GM18858 (cell line): ENCODE data around the gene PMPCB.
A peak's percentile ranks its signal among the peaks of the same experiment; 100 is the strongest.

Source experiments
- ATAC-seq: cut with Tn5 transposase; IDR thresholded peaks from one replicate; pipeline ENCODE4 v1.9.1; 2021; ENCODE audit not compliant: unreplicated experiment

Gene PMPCB

GRCh38 chr7:103325744-103326143 is 28.5 kb downstream of the PMPCB start:
- ATAC-seq, result no peak

- ATAC-seq, result no peak
Observed at GRCh38 chr7:103336761-103337160, 39.5 kb downstream of the PMPCB start.

DNA sequence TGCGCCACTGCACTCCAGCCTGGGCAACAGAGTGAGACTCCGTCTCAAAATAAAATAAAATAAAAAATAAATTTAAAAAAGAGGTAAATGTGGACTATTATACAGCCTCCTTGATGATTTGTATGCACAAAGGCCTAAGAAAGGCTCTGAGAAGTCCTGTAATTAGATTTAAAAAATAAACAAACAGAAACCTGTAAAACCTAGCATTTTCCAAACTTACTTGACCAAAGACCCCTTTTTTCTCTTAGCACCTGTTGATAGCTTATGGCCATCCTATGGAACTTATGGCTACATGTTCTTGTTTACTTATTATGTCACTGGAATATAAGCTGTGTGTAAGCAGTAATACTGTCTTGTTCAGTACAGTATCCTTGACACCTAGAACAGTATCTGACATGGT is 41.6 kb downstream of the PMPCB start:
- ATAC-seq, result no peak

GRCh38 chr7:103341466-103341865 is 44.2 kb downstream of the PMPCB start:
- ATAC-seq, result no peak

GRCh38 chr7:103343332-103343731 is 46.1 kb downstream of the PMPCB start:
- no peak for ATAC-seq

DNA sequence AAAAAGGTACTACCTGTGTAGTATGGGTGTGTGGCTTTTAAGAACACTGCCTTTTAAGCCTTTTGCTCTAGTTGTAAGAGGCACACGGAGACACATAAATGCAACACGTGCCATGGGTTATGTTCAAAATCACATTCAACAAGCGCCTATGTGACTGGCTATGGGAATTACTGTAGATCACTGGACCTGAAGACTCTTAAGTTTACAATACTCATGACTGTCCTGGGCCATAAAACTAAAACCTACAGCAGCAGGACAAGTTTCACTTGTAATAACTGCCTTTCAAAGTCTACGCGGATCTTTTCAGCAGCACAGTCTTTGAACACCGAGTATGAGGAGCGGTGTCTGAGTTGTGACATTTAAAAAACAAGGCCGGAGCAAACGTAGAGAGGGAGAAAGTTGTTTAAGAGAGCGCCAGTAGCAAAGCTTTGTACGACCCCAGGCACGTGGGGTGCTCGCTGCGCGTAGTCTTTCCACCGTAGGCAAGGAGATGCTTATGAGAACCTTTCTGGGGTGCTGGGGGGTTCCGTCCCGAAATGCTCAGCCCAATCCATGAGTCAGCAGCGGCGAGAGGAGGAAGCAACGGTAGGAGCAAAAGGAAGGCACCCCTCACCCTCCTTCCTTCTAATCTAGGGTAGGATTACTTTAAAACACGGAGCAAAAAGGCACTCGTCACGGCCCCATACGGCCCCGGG is 46.7 kb downstream of the PMPCB start:
- peak; percentile 1 for ATAC-seq

DNA sequence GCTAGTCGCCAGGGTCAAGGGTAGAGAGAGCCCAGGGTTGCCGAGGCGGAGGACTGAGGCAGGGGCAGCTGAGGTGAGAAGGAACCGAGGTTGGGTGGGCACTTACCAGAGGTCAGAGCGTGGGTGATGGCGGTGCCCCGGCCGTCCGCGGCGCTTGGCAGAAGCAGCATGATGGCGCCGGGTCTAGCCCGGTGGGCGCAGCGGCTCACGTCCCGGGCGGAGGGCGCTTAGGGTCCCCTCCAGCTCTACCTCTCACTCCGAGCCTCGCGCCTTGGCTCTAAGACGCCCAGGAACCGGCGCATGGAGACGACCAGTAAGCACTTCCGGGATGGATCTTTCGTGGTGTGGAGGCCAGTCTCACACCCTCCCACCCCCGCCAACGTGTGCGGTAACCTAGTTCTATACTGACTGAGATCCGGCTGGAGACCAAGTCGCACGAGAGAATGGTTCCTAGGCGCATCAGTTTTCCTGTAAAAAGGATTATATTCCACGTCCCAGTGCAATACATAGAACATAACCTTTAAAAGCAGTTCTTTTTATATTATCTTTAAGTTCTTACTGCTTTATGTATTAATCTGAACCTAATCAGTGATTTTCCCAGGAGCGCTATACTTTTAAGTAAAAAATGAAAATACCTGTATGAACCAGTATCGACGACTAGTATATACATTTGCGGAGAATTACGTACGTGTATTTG is 47.4 kb downstream of the PMPCB start, which contains the start of gene DNAJC2:
Gene DNAJC2 (minus strand): TSS at position 315 of the 697 bp plus-strand sequence. CDS start 145 bp downstream, at position 170.
- ATAC-seq, result peak; percentile 58

DNA sequence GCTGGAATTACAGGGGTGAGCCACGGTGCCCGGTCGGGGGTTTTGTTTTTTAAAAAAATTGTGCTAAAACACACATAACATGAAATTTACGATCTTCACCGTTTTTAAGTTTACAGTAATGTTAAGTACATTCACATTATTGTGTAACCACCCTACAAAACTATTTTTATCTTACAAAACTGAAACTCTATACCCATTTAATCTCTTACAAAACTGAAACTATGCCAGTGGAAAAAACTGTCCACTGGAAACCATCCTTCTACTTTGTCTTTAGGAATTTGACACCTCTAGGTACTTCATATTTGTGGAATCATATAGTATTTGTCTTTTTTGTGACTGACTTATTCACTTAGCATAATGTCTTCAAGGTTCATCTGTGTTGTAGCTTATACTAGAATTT is 49.2 kb downstream of the PMPCB start:
- ATAC-seq, result no peak

DNA sequence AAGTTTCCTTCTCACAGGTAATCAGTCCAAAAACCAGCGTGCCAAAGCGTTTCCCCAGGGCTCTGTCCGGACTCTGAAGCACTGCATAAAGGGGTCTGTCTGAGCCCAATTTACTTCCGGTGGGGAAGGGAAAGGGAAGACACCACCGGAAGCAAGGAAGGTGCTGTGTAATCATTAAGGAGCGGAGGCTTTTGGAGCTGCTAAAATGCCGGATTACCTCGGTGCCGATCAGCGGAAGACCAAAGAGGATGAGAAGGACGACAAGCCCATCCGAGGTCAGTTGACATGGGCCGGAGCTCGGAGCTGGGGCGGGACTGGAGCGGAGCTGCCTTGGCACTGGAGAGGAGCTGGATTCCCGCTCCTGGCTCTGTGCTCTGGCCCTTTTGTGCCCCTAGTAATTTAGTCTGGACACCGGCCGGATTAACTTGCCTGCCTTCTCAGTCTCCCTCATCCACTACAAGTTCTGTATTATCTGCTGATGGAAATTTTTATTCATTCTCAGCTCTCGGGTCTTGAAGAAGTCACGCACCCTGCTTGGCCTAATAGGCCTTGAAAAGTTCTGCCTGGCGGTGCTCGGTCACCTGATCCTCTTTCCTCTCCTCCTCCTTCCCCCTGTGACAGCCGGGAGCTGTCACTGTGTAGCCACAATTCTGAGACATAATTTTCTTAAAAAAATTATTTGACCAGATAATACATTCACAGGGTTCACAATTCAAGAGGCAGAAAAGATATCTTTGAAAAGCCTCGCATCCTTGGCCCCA is 50.5 kb downstream of the PMPCB start, which contains the start of gene PSMC2:
Gene PSMC2 (plus strand): TSS at position 137 of the 761 bp plus-strand sequence. CDS start 69 bp downstream, at position 206.
- ATAC-seq, result peak; percentile 61

DNA sequence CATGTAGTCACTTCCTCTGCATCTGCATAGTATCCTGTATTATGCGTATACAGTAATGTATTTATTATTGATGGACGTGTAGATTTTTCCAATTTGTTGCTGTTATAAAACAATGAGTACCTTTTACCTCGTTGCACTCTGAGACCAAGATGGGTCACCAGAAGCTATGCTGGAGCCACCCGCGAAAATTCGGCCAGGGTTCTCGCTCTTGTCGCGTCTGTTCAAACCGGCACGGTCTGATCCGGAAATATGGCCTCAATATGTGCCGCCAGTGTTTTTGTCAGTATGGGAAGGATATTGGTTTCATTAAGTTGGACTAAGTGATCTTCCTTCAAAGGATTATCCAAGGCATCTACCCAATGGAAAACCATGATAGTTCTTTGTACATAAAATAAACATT is 51.2 kb downstream of the PMPCB start:
- no peak for ATAC-seq

DNA sequence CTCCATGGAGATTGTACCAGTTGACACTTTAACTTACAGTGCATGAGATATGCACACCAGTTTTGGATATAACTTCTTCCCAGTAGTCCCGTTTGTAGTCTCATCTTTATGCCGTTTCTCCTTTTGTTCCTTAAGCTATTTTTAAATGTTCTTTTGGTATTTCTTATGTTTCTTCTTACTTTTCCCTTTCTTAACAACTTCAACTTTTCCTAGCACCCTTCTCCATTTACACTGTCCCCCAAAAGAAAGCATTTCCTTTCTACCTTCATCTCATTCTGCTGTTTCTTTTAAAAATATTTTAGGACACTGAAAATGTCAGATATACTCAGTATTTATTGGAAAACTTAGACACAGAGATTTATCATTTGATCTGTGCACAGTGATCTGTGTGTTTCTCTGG is 51.7 kb downstream of the PMPCB start:
- no peak for ATAC-seq

- no peak for ATAC-seq
Observed at GRCh38 chr7:103349805-103350204, 52.6 kb downstream of the PMPCB start.
